GM19455 (cell line): ENCODE measurements around the gene ARF5.
"Not testable (repeated sequence)": the region's sequence is repeated elsewhere in the genome, so short reads cannot be mapped to it uniquely, and the experiment has no call there.

ENCODE experiments used
- ATAC-seq: cut with Tn5 transposase; IDR thresholded peaks from one replicate; pipeline ENCODE4 v1.9.1; 2021; ENCODE audit not compliant: unreplicated experiment

Gene ARF5

DNA sequence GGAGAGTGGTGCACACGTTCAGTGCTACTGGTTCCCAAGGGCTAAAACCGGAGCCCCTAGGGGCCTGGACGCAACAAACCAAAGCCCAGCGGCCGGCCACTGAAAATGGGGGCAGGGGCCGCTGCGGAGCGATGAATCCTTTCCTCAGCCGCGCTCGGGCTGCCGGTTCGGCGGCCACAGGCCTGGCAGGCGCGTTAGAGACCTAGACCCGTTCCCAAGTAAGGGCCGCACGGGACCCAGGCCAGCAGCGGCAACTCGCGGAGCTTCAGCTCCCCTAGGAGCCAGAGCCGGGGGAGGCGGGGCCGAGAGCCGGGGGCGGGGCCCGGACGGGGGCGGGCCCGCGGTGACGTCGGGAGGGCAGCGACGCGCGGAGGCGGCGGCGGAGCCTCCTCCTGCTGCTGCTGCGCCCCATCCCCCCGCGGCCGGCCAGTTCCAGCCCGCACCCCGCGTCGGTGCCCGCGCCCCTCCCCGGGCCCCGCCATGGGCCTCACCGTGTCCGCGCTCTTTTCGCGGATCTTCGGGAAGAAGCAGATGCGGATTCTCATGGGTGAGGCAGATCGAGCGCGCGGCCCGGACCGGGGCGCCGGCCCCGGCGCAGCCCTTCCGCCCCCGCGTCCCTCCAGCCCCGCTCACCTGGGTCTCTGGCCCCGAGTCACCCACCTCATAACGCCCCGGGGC, at the start of gene ARF5:
TSS of gene ARF5 (plus strand) at position 393 of the 678 bp plus-strand sequence. CDS start at position 481, 88 bp downstream.
- ATAC-seq, result peak; percentile 74

DNA sequence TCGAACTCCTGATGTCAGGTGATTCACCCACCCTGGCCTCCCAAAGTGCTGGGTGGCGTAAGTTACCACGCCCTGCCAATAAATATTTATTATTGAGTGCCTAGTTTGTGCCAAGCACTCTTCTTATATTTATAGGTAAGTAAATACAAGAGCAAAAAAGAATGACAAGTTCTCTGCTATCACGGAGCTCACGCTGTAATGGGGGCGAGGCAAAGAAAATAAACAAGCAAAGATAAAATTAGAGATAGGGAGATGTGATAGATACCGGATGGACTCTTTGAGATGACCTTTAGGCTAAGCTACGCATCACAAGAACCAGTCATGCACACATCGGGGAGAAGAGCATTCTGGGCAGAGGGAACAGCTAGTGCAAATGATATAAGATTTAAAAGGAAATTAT, 49.1 kb upstream of the ARF5 start:
- ATAC-seq, result no peak

DNA sequence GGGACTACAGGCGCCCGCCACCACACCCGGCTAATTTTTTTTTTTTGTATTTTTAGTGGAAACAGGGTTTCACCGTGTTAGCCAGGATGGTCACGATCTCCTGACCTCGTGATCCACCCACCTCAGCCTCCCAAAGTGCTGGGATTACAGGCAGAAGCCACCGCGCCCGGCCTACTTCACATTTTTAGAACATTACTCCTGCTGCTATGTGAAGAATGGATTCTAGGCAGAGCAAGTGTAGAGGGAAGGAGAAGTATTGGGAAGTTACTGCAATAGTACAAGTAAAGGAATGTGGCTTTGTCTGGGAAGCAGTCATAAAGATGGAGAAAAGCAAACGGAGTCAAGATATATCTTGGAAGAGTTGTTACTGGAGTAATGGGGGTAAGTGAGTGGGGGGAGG, 47.8 kb upstream of the ARF5 start:
- ATAC-seq, result not testable (repeated sequence)

DNA sequence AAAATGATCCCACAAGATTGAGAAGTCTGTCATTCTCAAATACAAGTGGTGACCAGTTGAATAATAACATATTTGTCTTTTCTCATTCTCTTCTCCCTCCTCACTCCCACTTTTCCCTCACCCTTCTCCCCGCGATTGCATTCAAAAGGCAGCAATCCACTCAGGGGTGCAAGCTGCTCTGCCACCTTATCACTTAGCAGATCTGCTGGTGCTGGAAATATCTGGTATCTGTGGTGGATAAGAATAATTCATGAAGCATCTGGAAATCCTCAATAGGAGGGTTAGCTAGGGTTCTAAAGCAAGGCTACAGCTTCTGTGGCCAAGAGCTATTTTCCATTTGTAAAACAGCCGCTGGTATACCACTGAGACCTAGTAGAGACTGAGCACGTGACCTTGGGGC, 46.7 kb upstream of the ARF5 start:
- no peak for ATAC-seq

DNA sequence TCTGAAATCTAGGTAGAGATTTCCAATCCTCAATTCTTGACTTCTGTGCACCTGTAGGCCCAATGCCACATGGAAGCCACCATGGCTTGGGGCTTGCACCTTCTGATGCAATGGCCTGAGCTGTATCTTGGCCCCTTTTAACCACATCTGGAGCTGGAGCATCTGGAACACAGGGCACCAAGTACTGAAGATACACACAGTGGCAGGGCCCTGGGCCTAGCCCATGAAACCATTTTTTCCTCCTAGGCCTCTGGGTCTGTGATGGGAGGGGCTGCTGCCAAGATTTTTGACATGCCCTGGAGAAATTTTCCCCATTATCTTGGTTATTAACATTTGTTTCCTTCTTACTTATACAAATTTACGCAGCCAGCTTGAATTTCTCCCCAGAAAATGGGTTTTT, 41.9 kb upstream of the ARF5 start:
- no peak for ATAC-seq

DNA sequence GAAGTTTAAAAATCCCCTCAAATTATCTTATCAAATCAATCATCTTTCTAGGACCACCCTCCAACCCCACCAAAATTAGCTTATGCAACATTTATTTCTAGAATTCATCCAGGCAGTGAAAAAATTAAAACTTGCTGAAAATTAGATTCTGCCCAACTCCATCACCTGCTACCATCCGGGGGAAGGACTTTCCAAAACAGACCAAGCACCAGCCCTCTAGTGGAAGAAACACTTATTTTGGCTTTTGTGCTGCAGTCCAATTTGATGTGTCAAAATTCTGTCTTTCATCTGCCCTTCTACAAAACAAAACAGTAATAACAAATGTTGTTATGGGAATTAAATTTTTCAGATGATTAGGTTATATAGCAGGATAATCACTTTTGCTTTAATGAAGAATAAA, 38.0 kb upstream of the ARF5 start:
- no peak for ATAC-seq

DNA sequence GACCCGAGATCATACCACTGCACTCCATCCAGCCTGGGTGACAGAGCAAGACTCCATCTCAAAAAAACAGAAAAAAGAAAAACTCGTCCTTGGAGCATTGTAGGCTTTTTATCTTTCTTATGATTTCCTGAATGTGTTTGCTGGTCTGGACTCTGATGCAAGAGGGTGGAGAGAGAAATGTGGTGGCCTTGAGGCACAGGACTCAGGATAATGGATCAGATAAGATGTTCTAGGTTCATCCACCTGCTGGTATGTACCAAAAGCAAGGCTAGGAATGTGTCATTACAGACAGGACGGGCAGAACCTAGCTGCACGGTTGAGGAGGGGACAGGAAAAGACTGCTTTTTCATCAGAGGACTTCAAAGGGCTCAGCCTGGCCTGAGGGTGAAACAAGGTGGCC, 36.3 kb upstream of the ARF5 start:
- no peak for ATAC-seq

DNA sequence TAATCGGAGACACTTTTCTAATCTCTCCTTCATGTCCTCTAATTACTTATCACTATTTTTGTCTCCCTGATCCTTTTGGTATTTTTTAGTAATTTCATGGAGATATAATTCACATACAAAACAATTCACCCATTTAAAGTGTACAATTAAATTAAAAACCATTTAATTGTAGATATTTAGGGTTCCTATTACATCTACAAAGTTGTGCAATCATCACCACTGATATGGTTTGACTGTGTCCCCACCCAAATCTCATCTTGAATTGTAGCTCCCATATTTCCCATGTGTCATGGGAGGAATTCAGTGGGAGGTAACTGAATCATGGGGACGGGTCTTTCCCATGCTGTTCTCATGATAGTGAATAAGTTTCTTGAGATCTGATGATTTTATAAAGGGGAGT, 31.8 kb upstream of the ARF5 start:
- no peak for ATAC-seq

DNA sequence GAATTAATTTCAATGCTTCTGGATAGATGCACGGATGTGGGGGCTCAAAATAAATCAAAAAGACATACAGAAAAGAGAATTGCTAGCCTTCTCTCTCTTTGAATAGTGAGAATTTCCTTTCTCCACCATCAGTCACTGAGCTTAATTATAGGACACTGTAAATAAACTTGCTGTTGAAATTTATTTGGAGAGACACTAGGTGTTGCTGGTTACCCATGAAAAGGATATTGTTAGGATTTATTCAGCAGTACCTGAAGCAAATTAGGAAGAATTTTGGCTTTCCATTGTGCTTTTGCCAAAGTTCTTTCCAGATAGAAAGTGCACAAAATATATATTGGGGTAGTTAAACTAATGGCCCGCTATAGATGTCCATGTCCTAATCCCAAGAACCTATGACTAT, 30.4 kb upstream of the ARF5 start:
- no peak for ATAC-seq

DNA sequence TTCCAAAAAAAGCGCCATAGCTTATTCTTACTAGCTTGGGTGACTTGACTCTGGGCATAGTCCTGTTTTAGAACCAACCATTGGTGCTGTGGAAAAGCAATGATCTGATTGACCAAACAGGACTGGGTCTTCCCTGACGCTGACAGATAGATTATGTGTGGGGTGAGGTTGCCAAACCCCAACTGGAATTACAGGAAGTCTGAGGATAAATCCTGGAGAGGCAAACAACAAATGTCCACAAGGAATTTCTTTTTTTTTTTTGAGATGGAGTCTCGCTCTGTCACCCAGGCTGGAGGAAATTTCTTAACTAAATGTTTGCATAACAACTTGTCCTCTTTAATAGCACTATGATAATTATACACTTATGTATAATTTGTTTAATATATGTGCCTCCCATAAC, 22.0 kb upstream of the ARF5 start:
- ATAC-seq, result no peak

DNA sequence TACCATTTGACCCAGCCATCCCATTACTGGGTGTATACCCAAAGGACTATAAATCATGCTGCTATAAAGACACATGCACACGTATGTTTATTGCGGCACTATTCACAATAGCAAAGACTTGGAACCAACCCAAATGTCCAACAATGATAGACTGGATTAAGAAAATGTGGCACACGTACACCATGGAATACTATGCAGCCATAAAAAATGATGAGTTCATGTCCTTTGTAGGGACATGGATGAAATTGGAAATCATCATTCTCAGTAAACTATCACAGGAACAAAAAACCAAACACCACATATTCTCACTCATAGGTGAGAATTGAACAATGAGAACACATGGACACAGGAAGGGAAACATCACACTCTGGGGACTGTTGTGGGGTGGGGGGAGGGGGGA, 20.2 kb upstream of the ARF5 start:
- not testable (repeated sequence) for ATAC-seq

DNA sequence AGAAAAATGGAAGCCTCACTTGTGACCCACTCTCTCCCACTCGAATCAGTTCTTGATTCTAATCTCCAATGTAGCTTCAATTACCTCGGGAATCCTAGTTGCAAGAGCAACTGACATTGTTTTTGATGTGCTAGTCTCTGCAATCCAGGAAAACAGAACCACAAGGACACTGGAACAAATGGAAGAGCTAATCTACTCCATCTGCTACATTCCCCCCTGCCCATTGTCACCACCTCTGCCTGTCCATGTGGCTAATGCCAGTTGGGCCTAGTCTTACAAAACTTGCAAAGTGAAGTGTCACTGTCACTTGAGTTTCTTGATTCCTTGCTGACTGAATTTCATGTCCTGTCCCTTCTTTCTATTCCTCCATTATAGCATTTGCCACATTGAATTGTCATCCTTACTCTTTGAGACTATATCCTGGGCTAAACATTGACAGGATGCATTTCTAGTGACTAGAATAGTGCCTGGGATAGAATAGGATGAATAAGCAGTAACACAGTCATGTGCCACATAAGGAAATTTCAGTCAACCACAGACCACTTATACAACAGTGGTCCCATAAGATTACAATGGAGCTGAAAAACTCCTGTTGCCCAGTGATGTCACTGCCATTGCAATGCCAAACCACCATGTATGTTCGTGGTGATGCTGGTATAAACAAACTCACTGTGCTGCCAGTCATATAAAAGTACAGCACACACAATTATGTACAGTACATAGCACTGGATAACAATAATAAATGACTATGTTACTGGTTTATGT, 16.3 kb upstream of the ARF5 start:
- no peak for ATAC-seq

DNA sequence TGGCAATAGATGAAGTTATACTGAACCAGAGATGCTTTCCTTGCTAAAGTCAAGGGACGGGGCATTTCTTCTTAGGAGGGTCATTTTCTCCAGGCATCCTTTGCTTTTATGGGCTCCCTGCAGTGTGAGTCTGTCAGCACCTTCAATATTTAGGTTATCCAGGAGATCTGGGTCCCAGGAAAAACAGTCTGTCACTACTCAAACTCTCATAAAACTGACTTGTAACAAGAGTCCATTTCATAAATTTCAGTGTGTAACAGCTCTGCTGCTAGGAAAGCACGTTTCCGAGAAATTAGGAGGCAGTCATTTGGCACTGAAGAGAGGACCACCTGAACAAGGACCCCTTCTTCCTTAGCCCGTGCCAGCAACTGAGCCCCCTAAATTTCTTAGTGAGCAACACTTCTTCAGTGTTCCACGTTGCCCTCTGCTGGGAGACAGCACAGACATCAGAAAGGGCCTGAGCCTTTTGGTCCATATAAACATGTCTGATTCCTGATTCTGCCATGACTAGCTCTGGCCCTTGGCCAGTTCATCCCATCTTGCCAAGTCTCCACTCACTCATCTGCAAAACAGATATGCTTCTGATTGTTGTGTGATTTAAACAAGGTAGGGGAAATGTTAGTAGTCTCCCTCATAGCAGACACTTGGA, 10.1 kb upstream of the ARF5 start:
- no peak for ATAC-seq

DNA sequence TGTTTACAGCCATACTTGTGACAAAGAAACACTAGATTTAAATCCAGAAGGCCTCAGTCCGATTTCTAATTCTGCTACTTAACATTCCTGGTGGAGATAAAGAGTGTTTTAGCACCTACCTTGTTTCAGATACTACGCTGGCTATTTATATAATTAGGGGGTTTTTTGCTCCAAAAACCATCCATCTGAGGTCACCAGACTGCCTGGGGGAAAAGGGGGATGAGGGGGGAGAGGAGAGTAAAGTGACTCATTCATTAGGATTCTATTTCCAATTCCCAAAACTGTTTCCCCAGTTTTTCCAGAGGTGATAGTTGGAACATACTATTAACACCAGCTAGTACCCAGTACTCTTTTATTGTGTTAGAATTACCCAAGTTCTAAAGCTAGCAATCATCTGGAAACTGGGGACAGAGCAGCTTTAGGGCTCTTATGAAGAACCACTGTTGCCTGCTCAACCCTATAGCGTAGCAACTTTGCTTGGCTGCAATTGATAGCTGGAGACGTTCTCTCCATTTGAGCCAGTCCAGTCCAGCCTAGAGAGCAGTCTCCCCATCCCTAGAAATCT, 9.4 kb upstream of the ARF5 start:
- ATAC-seq, result no peak

DNA sequence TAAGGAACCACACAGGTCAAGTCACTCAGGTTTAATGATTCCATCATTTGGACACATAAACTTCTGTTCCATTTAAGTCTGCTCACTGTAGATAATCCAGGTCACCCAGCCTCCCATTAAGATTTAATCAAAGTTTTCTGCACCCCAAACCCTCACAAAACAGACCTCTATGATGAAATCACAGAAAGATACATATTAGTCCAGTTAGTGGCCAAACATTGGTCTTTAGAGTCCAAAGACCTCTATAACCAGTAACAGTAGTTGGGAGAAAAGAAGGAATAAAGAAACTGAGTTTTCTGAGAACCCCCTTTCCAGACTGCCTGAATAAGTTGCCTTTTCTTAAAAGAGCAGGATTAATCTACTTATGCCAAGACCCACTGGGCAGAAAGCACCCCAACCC, 7.6 kb upstream of the ARF5 start:
- ATAC-seq, result no peak

DNA sequence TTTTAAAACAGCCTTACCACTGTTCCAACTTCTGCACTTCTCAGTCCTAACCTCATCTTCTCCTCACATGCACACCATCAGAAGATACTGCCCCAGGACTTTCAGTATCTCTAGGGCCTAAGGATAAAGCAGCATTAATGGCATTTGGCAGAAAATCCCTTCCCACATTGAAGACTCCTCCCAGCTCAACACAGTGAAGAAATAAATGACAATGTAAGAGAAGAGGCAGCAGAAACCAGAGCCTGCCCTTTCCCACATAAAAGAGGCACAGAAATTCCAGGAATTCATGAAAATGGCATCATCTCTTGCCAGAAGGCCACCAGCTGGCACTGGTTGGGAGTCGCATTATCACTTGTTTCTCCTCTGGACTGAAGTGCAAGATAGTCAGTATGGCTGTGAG, 6.5 kb upstream of the ARF5 start:
- ATAC-seq, result no peak

DNA sequence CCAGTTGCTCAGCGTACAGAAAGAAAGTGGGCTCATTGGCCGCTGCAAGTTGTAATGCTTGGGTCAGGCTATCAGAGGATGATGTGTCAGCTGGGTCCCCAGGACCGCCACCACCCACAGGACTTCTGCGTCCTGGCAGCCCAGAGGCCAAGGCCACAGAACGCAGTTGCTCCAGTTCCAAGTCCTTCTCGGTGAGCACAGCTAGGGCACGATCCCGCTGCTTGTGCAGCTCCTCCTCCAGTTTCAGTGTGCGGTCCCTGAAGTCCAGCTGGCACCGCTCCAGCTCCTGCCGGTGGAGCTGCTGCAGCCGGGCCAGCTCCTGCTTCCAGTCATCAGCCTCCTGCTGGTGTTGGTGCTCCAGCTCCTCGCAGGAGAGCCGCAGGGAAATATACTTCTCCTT, 5.8 kb upstream of the ARF5 start:
- ATAC-seq, result no peak

DNA sequence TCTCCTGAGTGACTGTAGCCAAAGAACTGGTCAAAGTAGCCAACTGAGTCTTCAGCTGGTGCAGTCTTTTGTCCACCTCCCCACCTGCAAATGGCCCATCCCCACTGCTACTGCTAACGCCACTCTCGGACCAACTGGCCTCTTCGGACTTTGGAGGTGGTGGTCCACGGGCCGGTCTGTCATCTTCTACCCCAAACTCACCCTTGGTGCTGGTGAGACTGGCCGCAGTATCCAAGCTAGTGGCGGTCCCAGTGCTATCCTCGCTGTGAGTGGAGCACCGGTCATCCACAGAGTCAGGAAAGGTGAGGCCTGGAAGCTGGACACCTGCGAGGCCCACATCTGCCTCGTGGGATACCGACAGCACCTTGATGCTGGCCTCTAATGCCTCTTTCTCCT, 3.6 kb upstream of the ARF5 start:
- ATAC-seq, result no peak

DNA sequence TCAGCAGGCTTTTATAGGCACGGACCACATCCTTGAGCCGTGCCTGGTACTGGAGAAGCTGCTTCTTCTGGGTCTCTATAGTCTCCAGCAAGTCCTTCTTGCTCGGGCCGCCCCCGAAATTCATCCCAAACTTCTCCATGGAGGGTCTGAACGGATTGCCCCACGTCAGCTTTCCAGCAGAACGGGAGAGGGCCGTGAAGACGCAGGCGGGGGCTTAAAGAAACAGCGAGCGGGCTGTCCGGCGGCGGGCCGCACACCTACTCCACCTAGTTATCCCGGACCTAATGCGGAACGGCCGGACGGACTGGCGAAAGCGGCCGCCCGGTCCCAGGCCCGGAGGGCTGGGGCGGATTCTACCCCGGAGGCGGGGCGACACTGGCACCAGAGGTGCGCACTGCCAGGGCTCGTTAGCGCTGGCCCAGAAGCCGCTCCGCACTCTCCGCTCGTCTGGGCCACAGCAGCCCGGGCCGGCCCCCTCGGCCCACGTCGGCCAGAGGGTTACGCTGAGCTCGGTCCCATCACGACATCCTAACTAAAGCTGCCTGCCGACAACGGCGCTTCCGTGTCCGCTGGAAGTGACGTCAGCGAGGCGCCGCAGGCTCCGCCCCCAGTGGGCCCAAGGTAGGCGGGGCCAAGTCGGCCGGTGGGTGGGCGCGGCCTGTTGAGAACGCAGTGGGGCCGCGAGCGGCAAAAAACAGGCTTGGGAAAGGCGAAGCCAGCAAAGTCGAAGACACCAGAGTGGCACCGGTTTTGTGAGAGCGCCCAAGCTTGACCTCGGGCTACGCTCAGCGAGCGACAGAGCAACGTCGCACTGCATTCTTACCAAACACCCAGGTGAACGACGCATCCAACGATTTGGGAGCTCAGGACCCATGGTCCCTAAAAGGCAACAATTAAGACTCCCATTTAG, 2.9 kb upstream of the ARF5 start, which contains the start of gene GCC1:
TSS of gene GCC1 (minus strand) at position 553 of the 910 bp plus-strand sequence. CDS start at position 139, 414 bp downstream.
- peak; percentile 76 for ATAC-seq

DNA sequence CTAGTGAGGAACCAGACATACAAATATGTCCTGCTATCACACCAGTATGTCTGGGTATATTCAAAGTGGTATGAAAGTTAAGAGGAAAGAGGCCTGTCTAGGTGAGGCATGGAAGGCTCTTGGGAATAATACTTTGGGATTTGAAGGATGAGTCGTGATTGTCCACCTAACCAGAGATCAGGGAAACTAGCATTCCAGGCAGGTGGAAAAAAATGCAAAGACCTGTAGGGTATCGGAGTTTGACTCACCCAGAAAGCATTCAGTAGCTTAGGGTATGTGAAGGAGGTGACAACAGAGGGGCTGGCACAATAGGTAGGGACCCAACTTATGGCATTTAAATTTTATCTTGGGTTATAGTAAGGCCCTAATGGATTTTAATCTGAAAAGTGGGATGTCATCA, 1.9 kb upstream of the ARF5 start:
- no peak for ATAC-seq

DNA sequence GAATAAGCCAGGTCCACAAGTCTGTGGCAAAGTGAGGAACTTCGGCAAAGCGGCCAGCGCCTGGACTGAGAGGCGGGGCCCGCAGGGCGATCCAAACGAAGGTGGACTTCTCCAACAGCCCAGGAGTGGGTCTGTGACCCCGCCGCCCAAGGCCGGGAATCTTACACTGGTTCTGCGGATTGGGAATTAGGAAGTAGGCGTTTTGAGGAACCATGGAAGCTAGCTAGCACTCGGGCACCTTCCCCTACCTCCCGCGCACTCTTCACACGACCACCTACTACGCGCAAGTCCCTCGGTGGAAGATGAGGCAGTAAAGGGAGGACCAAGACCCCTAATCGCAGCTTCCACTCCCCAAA, 570 bp upstream of the ARF5 start:
- no peak for ATAC-seq
